ENCODE data around the gene MAP2K7.
"Not testable (repeated sequence)": the region's sequence is repeated elsewhere in the genome, so short reads cannot be mapped to it uniquely, and the experiment has no call there.

Gene MAP2K7

DNA sequence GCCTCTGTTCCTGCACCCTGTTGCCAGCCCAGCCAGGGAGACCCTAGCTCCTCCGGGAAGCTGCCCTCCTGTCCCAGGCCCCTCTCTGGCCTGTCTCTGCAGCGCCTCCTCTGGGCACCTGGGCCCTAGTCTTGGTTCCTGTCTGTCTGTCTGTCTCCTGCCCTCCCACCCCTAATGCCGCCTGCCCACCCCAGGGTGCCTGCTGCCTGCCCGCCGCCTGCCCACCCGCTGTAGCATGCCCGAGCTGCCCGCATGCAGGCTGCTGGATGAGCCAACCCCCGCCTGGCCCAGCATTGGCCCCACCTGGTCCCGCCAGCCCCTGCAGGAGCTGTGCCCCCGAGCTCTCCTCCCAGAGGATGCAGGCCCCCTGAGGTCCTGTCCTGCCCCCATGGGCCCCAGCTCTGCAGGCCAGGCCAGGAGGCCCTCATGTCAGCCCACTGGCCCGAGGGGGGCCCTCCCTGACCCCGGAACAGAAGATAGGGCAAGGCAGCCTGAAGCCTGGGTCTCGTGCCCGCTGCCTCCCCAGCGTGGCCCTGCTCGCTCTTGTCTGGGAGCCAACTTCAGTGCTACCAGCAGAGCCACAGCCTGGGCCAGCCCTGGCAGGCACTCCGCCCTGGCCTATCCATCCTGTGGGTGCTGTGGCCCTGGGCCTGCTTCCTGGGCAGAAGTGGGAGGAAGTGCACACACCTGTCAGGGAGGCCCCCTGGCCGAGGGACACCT is 5.2 kb downstream of the MAP2K7 start:
- no peak for DNase-seq

DNA sequence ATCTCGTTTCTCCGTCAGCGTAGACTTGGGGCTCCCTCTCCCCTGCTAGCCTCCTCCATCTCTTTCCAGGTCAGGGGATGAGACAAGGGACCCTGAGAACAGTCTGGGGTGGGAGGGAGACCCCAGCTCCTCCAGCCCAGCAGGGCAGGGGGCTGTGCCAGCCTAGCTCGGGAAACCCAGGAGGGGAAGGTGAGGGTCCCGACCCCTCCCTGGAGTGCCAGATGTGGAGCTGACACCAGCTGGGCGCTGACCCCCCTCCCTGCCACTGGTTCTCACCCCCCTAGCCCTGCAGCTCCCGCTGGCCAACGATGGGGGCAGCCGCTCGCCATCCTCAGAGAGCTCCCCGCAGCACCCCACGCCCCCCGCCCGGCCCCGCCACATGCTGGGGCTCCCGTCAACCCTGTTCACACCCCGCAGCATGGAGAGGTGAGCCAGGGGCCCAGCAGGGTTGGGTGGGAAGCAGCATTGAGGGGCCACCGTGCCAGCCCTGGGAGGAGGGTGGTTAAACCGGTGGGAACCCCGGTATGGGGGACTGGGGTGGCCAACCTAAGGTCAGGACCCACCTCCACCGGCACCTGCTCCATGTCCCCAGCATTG is 5.9 kb downstream of the MAP2K7 start:
- no peak for DNase-seq

DNA sequence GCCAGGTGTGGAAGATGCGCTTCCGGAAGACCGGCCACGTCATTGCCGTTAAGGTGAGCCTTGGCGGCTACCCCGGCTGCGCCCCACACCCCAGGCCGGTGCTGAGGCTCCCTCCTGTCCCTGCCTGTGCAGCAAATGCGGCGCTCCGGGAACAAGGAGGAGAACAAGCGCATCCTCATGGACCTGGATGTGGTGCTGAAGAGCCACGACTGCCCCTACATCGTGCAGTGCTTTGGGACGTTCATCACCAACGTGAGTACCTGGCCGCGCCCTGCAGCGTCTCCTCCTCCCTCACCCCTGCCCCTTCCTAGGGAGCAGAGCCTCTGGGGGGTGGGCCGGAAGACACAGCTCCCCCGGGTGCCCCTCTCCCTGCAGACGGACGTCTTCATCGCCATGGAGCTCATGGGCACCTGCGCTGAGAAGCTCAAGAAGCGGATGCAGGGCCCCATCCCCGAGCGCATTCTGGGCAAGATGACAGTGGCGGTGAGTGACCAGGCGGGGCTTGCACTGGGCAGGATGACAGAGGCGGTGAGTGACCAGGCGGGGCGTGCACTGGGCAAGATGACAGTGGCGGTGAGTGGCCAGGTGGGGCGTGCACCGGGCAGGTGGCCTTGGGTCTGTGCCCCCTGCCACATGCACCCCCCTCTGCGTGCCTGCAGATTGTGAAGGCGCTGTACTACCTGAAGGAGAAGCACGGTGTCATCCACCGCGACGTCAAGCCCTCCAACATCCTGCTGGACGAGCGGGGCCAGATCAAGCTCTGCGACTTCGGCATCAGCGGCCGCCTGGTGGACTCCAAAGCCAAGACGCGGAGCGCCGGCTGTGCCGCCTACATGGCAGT is 6.9 kb downstream of the MAP2K7 start:
- DNase-seq: no peak

DNA sequence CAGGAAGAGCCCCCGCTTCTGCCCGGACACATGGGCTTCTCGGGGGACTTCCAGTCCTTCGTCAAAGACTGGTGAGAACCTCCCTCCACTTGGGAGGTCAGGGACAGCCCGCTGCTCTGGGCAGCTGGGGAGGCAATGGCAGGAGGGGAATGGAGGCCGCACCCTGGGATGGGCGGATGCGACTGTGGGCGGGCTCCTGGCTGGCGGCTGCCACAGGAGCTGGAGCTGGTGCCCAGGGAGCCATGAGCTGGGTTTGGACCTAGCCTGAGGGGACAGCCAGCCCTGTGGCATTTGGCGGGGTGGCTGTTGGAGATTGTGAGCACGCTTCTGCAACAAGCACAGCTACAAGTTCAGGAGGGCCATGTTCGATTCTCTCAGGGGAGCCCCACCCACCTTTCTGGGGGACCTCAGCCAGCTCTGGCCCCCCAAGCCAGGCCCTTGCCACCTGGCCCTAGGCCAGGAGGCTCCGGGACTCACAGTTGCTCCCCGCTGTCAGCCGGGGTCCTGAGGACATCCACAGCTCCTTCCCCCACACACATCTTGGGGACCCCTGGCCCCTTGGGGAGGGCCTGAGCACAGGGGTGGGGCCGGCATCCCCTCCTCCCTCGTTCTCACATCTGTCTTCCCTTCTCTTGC is 7.9 kb downstream of the MAP2K7 start:
- DNase-seq: no peak

DNA sequence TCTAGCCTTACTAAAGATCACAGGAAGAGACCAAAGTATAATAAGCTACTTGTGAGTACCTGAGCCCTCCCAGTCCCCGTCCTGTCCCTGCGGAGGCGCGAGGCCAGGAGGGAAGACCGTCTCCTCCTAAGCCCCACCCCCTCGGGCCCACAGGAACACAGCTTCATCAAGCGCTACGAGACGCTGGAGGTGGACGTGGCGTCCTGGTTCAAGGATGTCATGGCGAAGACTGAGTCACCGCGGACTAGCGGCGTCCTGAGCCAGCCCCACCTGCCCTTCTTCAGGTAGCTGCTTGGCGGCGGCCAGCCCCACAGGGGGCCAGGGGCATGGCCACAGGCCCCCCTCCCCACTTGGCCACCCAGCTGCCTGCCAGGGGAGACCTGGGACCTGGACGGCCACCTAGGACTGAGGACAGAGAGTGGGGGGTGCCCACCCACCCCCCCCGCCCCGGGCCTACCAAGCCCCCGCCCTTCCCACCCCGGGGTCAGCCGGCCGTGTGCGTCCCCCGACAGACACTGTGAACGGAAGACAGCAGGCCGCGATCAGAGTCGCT is 8.5 kb downstream of the MAP2K7 start:
- DNase-seq: no peak

DNA sequence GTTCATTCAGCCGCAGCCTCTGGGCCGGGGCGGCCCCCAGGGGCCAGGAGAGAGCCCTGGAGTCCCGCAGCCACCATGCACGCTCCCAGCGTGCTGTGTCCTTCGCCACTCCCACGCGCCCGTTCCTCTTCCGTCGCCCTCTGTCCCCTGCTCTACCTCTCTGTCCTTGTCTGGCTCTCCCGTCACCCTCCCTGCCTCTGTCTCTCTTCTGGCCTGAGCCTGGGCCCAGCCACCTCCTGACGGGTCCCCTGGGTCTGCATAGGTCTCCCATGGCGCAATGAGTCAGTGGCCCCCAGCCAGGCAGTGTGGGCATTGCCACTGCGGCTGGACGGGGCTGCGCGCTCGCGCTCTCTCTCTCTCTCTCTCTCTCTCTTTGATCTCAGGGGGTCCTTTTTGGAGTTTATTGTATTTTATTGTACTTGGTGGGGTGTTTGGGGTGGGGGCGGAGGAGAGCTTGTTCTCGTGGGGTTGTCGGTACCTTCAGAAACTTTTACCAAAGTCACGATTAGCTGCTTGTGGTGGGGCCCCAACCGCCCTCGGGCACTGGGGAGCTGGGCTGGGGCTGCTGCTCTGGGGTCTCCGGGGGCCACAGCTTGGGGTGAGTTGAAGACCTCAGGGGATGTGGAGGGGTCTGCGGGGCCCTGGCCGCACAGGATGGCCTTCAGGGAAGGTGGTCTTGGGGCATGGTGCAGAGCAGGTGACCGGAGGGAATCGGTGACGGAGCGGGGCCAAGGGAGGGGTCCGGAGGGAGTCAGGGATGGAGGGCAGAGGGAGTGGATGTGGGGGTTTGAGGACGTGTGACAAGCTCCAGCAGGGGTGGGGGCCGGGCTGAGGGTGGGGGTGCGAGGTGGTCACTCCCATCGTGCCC is 9.3 kb downstream of the MAP2K7 start:
- DNase-seq: no peak

DNA sequence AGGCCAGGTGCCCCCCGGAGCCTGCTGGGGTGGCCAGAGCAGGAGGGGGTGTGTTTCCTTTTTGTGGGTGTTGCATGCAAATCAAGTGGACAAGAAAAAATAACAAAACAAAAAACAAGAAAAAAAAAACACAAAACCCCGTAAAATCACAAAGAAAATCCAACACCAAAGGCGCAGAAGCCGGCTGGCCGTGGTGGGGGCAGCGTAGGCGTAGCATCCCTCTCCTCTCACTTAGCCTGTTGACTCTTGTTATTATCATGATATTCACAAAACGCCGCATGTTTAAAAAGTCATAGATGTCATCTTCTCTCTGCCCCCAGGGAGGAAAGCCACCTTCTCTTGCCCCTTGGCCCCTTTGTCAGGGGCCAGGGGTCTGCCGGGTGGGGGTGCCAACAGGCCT is 10.0 kb downstream of the MAP2K7 start:
- DNase-seq: no peak

DNA sequence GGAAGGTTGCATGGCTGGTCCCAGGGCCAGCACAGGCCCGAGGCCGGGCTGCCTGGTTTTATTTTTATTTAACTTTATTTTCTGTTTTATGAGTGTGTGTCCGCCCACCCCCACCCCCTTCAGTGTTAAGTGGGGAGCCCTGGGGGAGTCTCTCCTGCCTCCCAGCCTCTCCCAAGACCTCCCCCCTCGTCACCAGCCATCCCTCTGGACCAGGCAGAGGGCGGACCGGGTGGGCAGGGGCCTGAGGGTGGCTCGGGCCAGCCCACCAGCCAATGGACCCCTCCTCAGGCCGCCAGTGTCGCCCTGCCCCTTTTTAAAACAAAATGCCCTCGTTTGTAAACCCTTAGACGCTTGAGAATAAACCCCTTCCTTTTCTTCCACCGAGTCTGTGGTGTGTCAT is 10.4 kb downstream of the MAP2K7 start:
- DNase-seq: no peak

DNA sequence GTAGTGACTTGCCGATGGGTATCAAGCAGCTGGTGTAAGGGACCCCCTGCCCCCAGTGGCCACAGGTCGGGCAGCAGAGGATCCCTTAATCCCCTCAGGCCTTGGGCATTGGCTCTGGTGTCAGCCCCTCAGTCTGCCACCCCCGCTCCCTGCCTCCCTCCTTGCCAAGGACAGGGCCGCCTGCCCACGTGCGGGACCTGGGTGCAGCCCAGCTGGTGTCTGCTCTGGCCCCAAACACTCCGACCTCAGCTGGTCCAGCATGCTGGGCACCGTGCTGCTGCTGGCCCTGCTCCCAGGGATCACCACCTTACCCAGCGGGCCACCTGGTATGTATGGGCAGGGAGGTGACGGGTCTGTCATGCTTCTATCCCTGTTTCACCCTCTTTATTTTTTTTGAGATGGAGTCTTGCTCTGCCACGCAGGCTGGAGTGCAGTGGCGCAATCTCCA is 10.9 kb downstream of the MAP2K7 start, which contains the start of gene TGFBR3L:
Gene TGFBR3L, plus strand, starts transcription at position 233 of the 448 bp plus-strand sequence.
- DNase-seq: no peak

DNA sequence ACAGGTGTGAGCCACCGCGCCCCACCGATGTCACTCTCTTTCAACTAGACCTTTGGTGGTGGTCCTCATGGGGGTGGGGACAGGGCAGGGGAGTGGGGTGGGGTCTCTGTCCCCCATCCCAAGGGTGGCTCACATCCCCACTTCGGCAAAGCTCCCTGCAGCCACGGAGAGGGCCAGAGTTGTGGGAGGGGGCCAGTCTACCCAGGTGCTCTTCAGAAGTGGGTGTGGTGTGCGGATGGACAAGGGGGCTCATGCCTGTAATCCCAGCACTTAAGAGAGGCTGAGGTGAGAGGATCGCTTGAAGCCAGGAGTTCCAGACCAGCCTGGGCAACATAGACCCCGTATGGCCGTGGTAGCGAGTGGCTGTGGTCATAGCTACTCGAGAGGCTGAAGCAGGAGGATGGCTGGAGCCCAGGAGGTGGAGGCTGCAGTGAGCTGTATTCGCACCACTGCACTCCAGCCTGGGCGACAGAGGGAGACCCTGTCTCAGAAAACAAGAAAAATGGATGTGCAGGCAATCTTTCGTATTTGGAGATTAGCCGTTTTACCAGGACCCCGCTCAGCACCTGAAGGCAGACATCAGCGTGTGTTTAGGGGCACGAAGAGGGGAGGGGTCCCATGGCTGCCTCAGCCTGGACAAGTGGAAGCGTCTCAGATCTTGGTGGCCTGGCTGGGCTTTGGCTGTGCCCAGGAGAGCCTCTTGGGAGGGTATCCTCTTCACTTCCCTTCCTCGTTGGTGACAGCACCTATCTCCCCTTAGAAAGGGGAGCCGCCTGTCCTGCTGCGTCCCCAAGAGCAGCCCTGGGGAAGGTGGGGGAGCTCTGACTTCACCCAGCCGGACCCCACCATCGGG is 11.8 kb downstream of the MAP2K7 start:
- DNase-seq: no peak

DNA sequence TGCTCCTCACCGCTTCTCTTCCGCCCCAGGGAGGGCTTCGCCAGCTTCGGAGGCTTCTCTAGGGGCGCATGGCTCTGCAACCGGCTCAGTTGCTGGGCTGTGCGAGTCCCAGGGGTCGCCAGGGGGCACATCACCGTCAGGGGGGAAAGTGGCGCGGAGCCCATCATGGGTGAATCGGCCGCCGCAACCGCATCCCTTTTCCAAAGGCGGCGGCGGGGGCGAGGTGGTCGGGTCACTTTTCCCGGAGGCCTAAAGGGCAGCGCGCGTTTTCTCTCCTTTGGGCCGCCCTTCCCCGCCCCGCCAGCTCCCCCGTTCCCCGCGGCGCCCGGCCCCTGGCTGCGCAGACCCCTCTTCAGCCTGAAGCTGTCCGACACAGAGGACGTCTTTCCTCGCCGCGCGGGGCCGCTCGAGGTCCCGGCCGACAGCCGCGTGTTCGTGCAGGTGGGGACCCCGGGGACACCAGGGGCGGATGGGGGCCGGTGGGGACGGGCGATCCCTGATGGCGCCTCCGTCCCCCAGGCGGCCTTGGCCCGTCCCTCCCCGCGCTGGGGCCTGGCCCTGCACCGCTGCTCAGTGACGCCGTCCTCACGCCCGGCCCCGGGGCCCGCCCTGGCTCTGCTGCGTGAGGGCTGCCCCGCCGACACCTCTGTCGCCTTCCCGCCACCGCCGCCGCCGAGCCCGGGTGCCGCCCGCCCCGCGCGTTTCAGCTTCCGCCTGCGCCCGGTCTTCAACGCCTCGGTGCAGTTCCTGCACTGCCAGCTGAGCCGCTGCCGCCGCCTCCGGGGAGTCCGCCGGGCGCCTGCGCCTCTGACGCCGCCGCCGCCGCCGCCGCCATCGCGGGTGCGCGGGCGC is 12.7 kb downstream of the MAP2K7 start:
- DNase-seq: peak; percentile 74

DNA sequence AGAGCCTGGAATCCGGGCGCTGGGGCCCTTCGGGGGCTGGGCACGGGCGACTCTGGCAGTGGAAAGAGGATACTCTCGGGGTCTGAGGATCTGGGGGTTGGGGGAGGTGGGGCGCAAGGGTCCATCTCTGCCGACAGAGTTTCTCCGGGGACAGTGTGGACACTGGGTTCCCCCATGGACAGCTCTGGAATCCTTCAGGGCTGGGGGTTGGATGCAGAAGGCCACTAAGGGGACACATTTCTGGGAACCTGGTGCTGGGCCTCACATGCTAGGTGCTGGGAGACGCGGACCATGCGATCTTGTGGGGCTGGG is 13.2 kb downstream of the MAP2K7 start:
- no peak for DNase-seq

DNA sequence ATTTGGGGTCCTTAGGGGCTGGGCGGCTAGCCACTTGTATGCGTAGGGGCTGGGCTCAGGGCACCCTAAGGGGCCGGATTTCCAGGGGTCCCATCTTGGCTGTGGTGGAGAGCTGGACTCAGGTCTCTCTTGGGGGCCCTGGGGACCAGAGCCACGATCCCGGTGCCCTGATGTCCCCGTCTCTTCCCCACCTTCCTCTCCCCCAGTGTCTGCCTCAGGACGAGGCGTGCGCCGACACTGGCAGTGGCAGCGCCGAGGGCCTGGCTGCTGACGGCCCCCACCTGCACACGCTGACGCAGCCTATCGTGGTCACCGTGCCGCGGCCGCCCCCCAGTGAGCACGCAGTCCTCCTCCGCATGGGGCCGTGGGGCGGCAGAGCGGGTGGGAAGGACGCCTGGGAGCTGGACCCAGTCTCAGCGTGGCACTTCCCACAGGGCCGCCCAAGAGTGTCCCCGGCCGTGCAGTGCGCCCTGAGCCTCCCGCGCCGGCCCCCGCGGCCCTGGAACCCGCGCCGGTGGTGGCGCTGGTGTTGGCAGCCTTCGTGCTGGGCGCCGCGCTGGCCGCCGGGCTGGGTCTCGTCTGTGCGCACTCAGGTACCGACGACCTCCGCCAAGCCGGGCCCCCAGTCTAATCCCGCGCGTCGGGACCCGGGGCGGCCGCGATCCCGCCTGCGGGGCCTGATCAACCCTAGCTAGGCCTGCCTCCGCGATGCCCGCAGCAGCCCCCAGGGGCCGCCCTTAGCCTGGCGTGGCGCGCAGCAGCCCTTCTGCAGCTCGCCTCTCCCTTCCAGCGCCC is 13.8 kb downstream of the MAP2K7 start:
- peak; percentile 88 for DNase-seq

DNA sequence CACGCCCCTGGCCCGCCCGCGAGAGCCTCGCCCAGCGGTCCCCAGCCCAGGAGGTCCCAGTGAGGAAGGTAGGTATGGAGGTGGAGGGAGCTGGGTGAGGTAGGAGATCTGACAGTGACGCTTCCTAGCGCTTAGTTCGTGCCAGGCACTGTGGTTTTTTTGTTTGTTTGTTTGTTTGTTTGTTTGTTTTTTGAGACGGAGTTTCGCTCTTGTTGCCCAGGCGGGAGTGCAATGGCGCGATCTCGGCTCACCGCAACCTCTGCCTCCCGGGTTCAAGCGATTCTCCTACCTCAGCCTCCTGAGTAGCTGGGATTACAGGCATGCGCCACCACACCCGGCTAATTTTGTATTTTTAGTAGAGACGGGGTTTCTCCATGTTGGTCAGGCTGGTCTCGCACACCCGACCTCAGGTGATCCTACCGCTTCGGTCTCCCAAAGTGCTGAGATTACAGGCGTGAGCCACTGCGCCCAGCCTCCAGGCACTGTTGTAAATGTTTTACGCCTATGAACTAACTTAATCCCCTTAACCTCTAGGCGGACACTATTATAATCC is 14.5 kb downstream of the MAP2K7 start:
- not testable (repeated sequence) for DNase-seq

DNA sequence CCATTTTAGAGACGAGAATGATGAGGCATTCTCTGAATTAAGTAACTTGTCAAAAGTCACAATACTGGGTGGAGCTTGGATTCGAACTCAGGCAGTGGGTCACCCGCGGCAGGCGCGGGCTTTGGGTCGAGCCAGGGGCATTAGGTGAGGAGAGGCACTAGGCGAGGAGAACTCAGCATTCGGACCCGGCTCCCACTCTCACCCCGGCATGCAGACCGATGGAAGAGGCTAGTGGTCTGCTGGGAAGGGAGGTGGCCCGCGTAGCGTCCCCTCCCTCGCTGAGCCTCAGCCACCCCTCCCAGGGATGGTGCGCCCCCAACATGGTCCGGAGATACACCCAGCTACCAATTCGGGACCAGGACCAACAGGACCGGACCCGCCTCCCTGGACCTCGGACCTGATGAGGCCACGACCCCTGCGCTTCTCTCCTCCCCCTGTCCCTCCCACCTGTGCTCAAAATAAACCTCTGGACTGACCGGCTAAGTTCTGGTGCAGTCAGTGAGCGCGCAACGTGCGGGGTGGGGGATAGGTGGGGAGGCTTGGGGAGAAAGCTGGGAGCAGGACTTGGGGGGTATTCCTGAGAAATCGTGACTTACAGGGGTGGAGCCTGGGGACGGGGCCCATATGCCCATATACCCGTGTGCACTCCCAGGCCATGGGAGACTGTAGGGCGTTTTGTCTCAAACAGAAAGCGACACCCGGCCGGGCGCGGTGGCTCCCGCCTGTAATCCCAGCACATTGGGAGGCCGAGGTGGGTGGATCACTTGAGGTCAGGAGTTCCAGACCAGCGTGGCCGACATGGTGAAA is 15.1 kb downstream of the MAP2K7 start:
- DNase-seq: no peak

DNA sequence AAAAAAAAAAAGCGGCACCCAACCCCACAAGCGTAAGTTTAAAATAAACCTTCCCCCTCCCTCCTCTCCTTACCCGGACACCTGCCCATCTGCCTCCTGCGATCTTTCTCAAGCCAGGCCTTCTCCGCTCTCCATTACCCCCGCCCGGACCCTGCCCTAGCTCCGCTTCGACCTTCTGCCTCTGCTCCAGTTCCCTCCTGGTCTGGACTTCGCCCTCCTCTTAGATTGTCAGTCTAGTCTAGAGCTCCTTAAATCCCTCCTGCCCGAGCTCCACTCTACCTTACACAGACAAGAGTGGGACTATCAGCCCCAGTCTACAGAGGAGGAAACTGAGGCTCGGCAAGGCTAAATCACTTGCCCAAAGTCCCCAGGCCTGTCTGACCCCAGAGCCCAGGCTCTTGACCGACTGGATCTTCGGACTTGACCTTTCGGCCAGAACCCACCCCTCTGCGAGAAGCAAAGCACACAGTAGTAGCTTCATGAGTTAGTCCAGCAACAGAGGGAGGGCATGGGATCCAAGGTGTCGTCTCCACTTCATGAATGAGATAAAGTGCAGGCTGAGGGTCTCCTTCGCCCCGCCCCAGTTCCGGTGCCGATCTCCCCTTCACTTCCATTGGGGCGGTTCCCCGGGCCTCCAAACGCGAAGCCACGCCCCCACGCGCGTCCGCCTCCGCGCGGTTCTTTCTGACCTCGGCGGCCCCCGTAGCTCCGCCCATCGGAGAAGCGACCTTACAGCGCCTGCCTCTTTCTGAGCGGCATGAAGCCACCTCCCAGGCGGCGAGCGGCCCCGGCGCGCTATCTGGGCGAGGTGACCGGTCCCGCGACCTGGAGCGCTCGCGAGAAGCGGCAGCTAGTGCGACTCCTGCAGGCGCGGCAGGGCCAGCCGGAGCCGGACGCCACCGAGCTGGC is 16.2 kb downstream of the MAP2K7 start, which contains the start of gene SNAPC2:
Gene SNAPC2, plus strand, starts transcription at position 729 of the 909 bp plus-strand sequence. Its CDS starts 29 bp downstream, at position 758.
- peak; percentile 98 for DNase-seq

Measured in islet precursor cell (in vitro differentiated cells).